Thyroid gland (tissue), 4 donors: ENCODE data around the gene PHF21B.

Experiments
- CTCF ChIP-seq, 6 experiments: fragments of 200-600 bp in 3 of 6; fragments of 450-650 bp in 3 of 6; sonication (generic) in 3 of 6; IDR thresholded peaks; one replicate each; pipeline ENCODE4 v1.5.1; 2016 to 2019; ENCODE audit warnings: antibody characterized with exemption in 6 of 6, mild to moderate bottlenecking in 2 of 6, inconsistent platforms in 1 of 6, moderate library complexity in 1 of 6
- POLR2A ChIP-seq, 2 donors: fragments of 450-650 bp; IDR thresholded peaks; one replicate each; pipeline ENCODE4 v1.6.1; 2017; ENCODE audit warnings: antibody characterized with exemption in 2 of 2, mild to moderate bottlenecking in 2 of 2, moderate library complexity in 1 of 2

DNA sequence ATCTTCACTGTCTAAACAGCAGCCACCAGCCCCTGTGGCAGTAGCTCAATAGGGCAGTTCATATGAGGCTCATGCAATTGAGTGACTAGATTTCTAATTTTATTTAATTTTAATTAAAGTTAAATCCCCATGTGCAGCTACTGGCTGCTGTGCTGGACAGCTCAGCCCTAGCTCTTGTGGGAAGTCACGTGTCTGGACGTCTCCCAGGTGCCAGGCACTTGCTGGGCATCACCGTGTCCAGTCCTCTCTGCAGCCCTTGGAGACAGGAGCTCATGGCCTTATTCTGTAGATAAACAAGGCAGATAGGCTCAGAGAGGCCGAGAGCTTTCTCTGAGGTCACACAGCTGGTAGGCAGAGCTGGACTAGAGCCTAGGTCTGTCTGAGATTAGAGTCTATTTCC lies 162.4 kb downstream of the PHF21B start:
- TF ChIP-seq CTCF (IDR thresholded peaks at IDR 0.05) (no peak), POLR2A (IDR thresholded peaks at IDR 0.05) (no peak)
